ENCODE results near the gene MCTP1.

The MCTP1 gene

DNA sequence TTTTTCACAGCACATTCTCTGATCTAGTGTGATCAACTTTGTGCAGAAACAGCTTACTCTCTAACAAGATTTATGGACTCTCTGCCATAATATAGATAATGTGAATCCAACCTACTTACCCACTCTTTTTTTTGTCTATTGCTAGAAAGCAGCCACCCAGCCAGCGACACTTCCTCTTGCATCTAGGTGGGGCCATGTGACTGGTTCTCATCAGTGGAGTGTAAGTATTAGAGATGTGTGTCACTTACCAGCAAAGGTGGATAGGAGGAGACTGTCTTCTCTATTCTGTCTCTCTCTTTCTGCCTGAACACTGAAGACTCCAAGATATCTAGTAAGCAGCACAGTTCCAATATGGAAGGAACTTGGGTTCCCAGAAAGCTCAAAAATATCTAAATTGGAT, 174.8 kb downstream of the MCTP1 start:
- no peak for DNase-seq

- DNase-seq: no peak
Observed at GRCh38 chr5:95107138-95107537, 177.8 kb downstream of the MCTP1 start.

DNA sequence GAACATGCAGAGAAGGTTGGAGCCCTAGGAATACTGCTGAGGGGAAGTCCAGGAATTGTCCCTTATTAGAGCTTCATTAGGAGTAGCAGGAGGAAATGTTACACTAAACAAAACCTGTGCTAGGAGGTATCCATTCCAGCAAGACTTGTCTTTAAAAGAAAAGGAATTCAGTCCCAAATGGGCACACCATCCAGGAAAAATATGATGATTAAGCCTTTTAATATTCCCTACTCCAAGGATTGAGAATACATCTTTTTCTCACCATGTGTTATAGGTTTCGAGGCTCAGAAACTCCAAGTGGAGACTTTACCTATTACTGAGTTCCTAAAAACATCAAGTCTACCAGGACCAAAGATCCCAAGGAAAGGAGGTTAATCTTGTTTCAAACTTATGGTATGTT, 179.3 kb downstream of the MCTP1 start:
- no peak for DNase-seq

GRCh38 chr5:95102687-95103086, 182.2 kb downstream of the MCTP1 start:
- no peak for DNase-seq

- no peak for DNase-seq
Observed at GRCh38 chr5:95102080-95102479, 182.8 kb downstream of the MCTP1 start.

DNA sequence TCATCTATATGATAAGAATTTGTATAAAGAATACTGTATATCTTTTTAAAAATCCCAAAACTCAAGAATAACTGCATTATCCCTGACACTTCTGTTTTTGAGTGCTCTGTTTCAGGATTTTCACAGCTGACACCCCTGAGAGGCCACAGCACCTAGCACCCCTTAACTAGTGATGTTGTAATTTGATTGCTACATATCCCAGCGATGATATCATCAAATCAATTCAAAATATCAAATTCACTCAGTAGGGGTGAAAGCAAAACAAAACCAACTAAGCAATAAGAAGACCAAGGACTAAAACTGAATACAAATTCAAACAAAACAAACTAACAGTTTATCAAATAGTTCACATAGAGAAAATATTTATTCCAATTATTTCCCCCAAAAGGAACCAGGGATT, 184.3 kb downstream of the MCTP1 start:
- DNase-seq: no peak

- DNase-seq: no peak
Observed at GRCh38 chr5:95098012-95098411, 186.9 kb downstream of the MCTP1 start.

DNA sequence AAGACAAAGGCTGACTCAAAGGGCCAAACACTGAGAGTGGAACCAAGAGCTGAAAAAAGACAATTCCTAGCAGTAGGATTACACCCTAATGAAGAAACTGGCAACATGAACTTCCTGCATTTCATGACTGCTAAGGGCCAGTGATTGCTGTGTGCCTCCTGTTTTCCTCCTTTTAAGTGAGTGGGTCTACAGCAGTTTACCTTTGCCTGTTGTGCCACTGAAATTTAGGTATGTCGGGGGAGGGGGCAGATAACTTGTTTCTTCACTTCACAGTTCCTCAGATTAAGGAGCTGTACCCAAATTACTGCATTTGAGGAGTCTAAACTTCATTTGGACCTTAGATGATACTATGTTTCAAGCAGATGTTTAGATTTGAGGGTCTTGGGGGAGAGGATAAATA, 191.7 kb downstream of the MCTP1 start:
- no peak for DNase-seq

DNA sequence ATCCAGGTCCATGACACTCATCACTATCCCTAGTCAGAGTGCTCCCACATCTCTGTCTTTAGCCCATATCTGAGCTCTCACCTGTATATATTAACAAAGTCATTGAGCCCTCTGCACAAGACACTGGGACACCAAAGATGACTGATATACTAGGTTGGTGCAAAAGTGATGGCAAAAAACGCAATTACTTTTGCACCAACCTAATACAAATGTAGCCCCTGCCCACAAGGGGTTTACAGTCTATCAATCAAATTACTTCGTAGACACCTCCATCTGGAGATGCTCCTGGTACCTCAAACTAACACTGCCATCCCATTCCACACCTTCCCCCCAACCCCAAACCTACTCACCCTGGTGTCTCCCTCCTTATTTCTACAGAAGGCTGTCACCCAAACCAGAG, 194.1 kb downstream of the MCTP1 start:
- DNase-seq: no peak

- DNase-seq: no peak
Observed at GRCh38 chr5:95087816-95088317, 197.0 kb downstream of the MCTP1 start.

- no peak for DNase-seq
Observed at GRCh38 chr5:95086927-95087815, 197.7 kb downstream of the MCTP1 start.

- DNase-seq: no peak
Observed at GRCh38 chr5:95084757-95085156, 200.1 kb downstream of the MCTP1 start.

- DNase-seq: no peak
Observed at GRCh38 chr5:95083606-95084005, 201.3 kb downstream of the MCTP1 start.

GRCh38 chr5:95081982-95082381, 202.9 kb downstream of the MCTP1 start:
- DNase-seq: no peak

DNA sequence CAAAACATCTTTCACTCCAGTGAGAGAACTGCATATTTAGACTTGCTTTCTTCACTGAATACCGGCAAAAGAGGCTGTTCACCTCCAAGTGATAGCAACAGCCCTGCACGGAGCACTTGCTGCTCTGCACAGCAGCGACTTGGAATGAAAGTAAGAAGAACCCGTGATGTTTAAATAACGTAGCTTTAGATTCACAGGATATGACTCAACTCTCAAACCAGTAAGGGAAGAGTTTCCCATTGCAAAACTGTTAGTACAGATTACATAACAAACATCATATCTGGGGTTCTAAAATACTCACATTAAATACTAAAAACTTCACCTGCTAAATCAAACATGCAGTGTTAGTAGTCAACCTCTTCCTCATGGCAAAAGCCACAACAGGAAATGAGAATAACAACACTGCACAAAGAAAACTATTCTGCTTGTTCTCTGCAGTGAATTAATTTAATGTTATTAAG, 203.4 kb downstream of the MCTP1 start:
- no peak for DNase-seq

DNA sequence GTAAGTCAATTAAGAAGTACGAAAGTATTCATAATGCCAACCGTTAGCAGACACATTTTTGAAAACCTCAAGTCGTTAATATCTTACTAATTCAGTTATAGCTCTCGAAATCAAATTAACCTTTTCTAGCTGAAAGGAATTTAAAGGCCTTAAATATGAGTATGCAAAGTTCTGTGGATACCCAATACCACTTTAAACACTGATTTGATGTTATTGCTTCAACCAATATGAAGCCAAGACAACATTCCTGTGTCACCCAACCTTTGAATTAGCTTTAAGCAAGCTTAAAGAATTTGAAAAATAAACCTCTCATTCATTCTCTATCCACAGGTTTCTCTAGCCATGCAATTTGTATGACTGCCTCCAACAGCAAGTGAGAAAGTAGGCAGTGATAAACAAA, 204.5 kb downstream of the MCTP1 start:
- no peak for DNase-seq

GRCh38 chr5:95080030-95080429, 204.9 kb downstream of the MCTP1 start:
- DNase-seq: no peak

DNA sequence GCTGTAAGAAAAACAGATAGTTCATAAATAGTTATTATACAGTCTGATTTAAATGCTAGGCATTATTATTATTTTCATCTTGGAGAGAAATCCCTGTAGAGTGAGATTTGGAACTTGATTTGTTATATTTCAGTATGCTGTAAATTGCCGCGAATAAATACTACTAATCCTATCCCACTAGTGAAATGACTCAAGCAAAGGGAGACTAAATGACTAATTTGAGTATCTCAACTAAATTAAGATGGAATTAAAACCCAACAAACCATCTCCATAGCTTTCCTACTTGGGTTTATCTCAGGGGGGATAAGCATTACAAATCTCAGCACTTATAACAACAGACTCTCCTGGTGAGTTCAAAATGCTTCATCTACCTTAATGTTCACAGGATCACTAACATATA, 206.0 kb downstream of the MCTP1 start:
- no peak for DNase-seq

GRCh38 chr5:95076395-95077185, 208.3 kb downstream of the MCTP1 start:
- no peak for DNase-seq

- DNase-seq: no peak
Observed at GRCh38 chr5:95075111-95075510, 209.8 kb downstream of the MCTP1 start.

- no peak for DNase-seq
Observed at GRCh38 chr5:95072281-95072680, 212.6 kb downstream of the MCTP1 start.

DNA sequence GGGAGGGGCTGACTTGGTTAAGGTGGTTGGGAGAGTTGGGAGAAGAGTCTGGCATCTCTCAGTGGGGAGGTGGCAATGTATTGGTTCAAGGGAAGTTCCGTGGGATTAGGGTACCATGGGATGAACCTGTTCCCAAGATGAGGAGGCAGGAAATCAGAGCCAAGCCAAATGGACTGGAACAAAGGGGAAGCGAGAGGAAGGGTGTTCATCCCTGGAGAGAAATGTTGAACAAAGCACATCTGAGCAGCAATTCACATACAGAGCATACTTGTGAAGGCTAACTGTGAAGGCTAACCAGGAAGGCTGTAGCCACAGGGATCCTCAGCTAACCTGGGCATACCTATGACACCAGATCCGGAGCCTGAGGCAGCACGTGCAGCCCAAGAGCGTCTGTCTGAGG, 214.0 kb downstream of the MCTP1 start:
- no peak for DNase-seq

- DNase-seq: no peak
Observed at GRCh38 chr5:95070453-95070852, 214.4 kb downstream of the MCTP1 start.

- DNase-seq: no peak
Observed at GRCh38 chr5:95069948-95070347, 214.9 kb downstream of the MCTP1 start.
